Activated T-cell treated with anti-CD3 and anti-CD28 coated beads for 4 hours (primary cell): ENCODE measurements around the gene LONP1.

Source experiments
- DNase-seq: peaks from one replicate; pipeline ENCODE4 v3.0.0-alpha.2; 2020

Gene LONP1

DNA sequence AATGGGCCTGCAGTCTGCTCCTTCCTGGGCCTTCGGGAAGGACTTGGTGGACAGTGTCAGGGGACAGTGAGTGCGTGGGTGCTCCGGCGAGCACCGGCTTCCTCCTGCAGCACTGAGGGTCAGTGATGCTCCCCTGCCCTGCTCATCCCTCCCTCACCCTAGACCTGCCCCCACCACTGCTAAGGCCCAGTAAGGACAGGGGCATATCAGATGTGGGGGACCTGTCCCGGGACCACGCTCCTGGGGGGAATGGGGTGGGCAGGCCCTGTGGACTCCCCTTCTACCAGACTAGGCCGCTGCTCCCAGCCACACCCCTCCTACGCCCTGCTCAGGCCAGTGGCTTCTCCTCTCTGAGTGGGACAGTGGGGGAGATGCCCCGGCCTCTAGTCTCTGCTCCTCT, 42.8 kb downstream of the LONP1 start:
- no peak for DNase-seq

DNA sequence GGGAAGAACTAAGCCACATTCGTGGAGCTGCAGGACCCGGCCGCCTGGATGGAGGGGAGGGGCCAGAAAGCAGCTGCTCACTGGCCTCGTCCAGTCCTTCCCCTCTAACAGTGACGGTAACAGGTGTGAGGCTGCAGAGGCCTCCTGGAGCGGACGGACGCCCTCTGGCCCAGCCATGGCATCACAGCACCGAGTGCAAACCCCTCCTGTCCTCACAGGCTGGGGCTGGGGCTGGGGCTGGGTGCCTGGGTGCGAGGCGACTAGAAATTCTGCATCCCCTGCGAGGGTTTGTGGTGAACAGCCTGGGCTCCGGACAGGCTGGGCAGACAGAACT, 43.2 kb downstream of the LONP1 start:
- DNase-seq: no peak

DNA sequence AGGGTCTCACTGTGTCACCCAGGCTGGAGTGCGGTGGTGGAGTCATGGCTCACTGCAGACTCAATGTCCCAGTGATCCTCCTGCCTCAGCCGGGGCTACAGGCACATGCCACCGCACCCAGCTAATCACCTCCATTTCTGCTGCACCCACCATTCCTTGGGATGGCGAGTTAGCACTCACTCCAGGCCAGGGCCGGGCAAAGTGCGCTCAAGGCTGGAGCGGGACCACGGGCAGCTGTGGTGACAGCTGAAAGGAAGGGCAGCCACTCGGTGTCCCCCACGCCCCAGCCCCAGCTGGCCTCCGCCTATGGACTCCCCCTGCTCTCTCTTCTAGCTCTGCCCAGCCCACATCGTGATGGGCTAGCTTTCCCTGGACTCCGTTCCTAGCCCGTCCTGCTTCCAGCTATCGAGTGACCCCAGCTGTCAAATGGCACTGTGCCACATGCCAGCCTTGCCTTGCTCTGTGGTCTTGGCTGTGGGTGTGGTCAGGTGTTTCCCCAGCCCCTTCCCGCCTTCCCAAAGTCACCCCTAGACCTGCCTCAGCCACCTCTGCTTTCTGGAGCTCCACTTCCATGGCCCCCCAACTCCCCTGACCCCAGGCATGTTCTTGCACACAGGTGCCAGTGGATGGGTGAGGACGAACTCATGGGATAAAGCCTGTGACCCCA, 43.7 kb downstream of the LONP1 start:
- DNase-seq: no peak

DNA sequence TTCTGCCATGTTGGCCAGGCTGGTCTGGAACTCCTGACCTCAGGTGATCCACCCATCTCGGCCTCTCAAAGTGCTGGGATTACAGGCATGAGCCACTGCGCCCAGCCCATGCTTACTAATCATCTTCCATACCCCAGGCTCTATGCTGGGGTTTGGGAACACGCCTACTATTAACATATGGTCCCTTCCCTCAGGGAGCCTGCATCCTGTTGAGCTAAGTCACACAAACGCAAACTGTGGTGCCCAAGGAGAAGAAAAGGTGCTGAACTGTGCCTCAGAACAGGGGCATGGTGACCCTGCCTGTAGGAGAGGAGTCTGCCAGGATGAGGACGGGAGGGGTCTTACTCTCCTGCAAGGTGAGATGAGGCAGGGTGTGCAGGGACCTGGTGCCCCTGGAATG, 45.2 kb downstream of the LONP1 start:
- DNase-seq: no peak

DNA sequence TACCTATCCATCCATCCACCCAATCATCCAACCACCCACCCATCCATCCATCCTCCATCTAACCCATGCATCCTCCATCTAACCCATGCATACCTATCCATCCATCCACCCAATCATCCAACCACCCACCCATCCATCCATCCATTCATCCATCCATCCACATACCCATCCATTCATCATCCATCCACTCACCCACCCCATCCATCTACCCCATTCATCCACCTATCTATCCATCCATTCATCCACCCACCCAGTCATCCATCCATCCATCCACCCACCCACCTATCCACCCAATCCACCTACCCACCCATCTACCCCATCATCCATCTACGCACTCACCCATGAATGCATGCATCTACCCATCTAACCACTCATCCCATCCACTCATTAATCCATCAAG, 46.2 kb downstream of the LONP1 start:
- DNase-seq: no peak

DNA sequence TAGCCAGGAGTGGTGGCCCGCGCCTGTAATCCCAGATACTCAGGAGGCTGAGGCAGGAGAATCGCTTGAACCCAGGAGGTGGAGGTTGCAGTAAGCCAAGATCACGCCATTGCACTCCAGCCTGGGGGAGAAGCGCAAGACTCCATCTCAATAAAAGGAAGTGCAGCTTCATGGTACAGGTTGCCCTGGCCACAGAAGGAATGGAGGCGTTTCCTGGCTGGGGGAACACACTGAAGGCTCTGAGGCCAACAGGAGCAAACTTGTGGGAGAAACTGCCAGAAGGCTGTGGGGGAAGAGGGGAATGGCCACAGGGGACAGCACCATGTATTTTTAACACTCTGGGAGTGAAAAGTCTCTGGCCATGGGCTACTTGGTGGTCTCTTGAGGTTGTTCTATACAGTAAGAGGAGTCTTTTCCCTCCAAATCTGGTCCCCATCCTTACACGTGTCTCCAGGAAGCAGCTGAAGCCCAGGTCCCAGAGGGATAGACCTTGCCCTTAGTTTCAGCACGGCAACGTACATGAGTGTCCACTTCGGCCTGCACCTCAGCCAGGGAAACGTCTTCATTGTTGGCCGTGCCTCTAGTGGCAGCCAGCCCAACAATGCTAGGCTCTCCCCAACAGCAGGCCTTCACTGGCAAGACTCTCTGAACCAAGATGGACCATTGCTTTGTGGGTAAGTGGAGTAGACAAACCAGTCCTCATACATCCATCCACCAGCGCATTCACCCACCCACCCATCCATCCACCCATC, 47.1 kb downstream of the LONP1 start:
- DNase-seq: no peak

DNA sequence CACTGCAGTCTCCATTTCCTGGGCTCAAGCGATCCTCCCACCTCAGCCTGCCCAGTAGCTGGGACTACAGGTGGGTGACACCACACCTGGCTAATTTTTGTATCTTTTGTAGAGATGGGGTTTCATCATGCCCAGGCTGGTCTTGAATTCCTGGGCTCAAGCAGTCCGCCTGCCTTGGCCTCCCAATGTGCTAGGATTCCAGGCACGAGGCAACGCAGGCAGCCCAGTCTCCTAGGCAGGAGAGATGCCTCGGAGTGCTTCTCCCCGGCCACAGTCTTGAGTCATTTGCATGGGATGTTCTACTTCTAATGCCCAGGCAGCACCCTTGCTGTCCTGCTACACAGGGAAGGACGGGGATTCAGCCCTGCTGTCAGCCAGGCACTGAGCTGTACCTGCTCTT, 48.3 kb downstream of the LONP1 start:
- DNase-seq: no peak

DNA sequence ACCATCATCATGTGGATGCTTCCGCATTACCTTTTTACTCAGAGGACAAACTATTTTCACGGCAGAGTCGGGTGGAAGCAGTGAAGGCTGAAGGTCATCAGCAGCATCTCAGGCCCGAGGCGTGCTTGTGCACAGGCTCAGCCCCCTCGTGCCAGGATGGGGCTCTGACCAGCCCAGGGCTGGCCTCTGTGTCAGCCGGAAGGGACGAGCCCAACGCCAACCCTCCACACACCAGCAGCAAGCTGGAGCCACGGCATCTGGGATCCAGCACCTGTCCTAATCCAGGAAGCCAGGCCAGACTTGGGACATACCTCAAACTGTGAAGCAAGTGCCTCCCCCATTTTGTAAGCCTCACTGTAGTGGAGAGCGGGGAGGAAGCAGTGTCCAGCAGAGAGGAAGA, 50.7 kb downstream of the LONP1 start:
- DNase-seq: no peak

DNA sequence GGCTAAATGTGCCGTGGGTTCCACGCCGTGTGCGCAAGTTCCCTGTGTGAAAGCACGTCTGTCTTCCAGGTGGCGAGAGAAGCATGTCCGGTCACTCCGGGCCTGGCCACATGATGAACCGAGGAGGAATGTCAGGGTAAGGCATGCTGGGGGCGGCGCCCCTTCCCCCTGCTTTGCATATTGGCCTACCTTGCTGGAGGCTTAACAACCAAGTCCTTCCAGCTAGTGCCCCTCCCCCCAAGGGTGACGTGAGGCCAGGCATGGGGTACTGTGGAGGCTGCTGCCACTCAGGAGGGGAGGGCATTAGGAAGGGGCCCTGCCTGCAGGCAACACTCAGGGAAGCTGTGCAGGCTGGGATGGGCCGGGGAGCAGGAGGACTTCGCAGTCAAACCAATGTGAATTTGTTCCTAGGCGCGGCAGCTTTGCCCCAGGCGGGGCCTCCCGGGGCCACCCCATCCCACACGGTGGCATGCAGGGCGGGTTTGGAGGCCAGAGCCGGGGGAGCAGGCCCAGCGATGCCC, 52.1 kb downstream of the LONP1 start:
- DNase-seq: no peak

DNA sequence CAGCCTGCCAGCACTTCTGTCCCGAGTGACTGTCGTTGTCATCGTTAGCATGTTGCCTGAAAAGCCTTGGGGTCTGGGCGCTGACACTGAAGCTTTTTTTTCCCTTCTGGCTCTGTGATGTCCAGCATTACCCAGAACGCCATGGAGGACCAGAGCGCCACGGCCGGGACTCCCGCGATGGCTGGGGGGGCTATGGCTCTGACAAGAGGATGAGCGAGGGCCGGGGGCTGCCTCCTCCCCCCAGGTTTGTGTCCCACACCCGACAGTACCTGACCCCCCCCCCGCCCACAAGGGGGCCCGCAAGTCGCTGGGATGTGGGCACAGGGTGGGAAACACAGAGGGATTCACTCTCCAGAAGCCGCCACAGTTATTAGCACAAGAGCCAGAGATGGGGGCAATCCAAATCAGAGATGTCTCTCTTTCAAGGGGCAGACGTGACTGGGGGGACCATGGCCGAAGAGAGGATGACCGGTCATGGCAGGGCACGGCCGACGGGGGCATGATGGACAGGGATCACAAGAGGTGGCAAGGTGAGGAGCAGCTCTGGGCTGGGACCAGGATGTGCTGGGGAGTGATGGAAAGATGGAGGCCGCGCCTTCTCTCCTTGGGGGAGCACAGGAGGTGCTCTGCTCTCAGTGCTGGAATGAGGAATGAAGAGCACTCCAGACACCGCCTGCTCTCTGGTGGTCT, 52.9 kb downstream of the LONP1 start:
- DNase-seq: no peak

DNA sequence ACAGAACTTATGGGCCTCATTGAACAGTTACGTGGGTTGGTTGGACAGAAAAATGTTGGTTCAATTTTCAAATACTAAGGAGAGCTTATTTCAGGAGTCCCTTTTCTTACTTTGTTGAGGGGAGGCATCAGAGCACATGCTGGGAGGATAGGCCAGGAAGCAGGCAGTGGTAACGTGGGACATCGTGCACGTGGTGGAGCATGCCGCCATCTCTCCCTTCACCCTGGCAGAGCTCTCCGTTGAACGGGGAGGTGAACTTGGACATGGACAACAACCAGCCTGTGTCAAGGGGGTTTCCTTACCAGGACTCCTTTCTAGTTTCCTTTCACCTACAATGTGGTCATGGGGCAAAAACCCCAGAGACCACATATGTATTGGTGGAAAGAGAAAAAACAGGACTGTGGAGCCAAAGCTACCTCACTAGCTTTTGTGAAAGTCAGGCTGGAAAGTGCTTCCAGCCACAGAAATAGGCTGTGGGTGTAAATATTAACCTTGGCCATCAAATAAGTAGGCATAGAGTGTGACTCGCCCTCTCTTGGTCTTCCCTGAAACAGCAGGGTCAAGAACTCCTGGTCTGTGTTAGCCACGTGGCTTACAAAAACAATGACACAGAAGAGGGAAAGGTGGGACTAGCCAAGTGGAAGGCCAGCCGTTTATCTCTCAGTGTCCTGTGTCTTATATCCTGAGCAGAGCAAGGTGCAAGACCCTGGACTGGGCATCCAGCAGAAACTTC, 54.0 kb downstream of the LONP1 start:
- DNase-seq: no peak

DNA sequence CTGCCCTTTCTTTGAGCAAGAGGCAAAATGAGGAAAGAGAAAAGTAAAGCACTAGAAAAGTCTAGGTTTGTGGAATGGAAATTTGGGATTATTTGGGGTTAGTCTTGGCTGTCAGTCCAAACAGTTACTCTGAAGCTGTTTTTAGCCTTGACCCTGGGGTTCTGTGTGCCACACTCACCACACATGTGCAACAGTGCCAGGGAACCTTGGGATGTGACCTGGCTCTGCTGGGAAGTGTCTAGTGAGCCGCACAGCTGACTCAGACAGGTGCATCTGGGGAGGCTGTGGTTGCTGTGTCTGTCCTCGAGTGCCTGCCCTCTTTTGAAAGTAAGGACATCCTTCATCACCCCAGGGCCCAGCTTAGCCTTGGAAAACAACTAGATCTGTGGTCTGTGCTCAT, 55.4 kb downstream of the LONP1 start:
- DNase-seq: no peak

DNA sequence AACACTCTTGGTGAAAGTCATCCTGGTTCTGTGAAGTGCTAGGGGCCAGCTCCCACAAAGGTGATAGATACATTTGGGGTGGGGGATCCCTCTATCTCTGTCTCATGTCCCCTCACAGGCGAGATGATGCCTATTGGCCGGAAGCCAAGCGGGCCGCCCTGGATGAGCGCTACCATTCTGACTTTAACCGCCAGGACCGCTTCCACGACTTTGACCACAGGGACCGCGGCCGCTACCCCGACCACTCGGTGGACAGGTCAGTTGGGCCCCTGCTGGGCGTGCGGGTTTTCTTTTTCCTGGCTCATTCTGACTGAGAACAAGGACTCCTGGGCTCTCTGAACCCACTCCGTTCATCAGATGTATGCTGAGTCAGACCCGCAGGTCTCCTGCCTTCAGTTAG, 56.0 kb downstream of the LONP1 start:
- no peak for DNase-seq

DNA sequence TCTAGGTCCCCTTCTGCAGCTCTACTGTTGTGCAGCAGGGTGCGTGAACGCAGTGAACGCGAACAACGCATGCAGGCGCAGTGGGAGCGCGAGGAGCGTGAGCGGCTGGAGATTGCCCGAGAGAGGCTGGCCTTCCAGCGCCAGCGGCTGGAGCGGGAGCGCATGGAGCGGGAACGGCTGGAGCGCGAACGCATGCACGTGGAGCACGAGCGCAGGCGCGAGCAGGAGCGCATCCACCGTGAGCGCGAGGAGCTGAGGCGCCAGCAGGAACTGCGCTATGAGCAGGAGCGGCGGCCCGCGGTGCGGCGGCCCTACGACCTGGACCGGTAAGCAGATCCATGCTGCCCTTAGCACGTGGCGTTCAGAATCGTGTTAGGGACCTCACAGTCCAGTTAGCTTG, 58.5 kb downstream of the LONP1 start:
- DNase-seq: no peak

DNA sequence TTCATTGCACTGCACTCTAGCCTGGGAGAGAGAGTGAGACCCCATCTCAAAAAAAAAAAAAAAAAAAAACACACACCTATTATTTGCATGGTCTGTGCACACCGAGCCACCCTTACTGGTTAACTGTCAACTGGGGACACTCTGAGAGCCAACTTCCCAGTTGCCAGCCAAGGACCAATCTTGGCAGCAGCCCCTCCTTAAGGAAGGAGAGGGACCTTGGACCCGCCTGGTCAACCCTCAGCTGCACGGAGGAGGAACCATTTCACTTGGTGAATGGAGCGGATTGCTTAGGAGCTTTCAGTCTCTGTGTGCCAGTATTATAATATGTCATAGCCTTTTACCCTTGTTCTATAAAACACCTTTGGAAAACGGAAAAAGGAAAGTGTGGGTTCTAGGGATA, 64.5 kb downstream of the LONP1 start:
- DNase-seq: no peak

DNA sequence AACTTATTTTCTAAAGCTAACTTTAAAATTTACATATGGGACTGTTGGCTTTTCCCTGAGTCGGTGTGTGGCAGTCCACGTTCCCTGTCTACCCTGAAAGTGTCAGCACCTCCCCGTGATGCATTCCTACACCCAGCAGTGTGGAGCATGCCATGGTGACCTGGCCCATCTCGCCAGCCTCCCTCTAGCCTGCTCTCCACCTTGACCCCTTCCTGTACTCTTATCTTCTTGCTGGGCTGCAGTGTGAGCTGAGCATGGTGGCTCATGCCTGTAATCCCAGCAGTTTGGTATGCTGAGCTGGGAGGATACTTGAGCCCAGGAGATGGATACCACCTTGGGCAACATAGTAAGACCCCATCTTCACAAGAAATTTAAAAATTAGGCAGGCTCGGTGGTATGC, 65.0 kb downstream of the LONP1 start:
- DNase-seq: no peak

DNA sequence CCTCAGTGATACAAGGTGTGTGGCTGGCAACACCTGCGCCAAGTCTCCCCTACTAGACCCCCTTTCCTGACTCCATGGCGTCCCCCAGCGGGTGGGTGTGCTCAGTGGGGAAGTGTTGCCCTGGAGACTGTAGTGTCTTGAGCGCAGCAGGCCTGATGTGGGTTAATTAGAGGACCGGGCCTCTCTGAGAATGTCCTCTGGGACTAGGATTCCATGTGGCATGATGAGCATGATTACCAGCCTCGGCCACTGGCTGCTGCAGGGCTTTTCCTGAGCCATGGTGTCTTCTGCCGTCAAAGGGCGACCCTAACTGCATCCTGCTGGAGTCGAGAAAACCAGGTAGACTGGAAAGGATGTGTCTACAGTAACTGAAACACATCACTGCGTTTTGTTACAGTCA, 67.7 kb downstream of the LONP1 start:
- DNase-seq: no peak

DNA sequence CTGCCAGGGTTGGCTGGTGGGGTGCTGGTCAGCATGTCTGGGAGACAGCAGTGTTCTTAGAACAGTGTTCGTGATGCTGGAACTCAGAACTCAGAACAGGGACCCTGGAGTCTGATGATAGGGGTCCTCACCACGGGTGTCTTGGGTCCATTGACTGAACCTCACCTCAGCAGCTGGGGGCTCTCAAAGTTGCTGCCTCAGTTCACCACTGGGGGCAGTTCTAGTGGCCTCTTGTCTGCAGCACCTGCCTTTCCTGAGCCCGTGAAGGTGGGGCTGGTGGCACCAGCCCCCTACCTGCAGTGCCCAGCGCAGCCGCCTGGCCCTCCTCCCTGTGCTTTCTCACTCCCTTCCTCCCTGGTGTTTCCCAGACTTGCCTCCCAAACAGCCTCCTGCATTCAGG, 68.6 kb downstream of the LONP1 start:
- DNase-seq: no peak

DNA sequence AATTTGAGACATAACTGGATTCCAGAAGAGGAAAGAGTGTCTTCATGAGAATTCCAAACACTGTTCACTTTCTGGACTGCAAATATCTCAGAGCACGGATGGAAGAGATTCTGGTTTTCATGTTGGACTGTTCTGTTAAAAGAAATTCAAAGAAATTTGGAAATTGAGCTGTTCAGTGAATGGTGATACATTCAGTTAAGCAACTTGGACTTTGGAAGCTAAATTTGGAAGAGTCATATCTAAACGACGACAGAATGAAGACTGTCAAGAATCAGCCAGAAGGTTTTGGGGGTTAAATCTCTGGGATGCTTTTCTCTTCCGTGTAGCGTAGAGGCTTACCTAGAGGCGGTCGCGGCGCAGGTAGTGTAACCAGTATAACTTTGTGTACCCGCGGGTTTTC, 71.5 kb downstream of the LONP1 start:
- no peak for DNase-seq

DNA sequence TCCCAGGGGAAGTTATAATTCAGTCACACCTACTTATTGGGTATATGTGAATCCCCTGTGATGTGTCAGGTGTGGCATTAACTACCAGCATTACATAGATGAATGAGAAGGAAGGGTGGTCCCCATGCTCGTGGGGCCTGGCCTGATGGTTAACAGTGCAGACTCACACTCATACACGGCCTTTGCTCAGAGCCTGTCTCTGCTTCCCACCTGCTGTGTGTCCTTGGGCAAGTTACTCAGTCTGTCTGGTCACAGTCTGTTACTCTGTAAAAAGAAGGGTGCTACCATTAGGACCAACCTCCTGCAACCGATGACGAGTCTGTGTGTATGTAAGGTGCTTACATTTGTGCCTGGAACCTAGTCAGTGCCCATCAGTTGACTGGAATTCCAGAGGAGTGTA, 73.2 kb downstream of the LONP1 start:
- DNase-seq: no peak

DNA sequence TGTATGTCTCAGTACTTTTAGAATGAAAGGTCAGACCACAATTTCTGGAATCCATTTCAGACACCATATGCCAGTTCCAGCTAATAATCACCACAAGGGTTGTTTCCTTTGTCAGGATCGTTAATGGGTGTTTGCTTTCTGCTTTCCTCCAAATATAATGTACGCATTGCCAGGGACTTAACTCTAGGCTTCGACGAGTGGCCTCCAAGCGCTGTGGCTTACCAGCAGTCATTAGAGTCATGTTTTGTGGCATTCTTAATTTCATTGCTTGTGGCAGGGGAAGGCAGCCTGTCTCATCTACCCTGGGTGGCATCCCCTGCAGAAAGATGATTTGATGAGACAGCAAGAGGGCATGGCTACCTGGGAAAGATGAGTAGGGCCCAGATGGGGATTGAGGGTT, 74.5 kb downstream of the LONP1 start:
- DNase-seq: no peak

DNA sequence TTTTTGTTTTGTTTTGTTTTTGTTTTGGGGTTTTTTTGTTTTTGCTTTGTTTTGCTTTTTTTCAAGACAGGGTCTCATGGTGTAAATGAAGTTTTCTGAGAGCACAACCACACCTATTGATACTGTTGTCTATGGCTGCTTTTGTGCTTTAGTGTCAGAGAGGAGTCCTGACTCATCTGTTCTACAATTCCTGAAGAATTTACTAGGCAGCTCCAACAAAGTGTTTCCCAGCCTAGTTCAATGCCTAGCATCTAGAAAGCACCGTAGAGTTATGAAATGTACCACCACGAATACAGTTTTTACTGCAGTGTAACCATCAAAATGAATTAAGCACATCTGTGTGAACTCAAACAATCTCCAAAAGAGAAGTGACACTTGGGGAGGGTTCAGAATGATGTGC, 75.9 kb downstream of the LONP1 start:
- no peak for DNase-seq

DNA sequence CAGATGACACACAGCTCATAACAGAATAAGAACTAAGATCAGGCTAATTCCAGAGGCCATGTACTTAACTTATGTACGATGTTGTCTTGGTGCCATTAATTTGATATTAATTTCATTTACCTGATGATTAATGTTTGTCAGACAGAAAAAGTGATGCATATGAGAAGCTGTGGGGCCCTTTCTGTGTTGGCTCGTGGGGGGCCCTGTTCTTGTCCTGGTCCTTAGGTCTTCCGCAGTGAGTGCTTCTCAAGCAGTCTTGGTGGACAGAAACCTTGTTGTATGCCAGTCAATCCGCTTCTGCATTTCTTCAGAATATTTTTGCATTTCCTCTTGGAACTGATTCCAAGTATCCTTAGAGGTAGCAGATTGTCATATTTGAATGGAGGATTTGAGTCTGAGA, 76.9 kb downstream of the LONP1 start:
- no peak for DNase-seq

DNA sequence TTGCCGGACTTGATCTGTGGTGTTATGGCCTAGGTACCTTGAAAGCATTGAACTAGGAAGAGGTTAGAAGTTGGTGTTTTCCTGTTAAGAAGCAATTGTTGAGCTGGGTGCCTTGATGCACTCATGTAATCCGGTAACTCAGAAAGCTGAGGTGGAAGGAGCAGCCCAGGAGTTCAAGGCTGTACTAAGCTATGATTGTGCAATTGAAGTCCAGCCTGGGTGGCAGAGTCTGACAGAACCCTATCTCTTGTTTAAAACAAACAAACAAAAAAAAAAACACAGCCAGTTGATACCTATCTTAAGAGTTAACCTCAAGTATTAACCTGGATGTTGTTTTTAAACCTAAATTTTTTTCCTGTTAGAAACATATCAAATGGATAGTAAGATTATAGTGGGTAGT, 77.7 kb downstream of the LONP1 start:
- no peak for DNase-seq
